GM12878 (cell line): ENCODE results near the gene PHF1. TPM values are rescaled to one million over a fixed set of nuclear protein-coding genes. Genes with fewer than 3 reads are reported as not detected.

ENCODE experiments used
- ATF7 ChIP-seq: fragments of 450-650 bp; IDR thresholded peaks from 2 replicates; pipeline ENCODE4 v1.6.1; 2016; ENCODE audit warnings: low read depth, mild to moderate bottlenecking
- BCL11A ChIP-seq: IDR thresholded peaks from 2 replicates; pipeline ENCODE4 v1.6.1; 2011; ENCODE audit warnings: low read depth, low read length
- CBX3 ChIP-seq: fragments of 200-600 bp; sonication (generic); IDR thresholded peaks from 2 replicates; pipeline ENCODE4 v1.6.1; 2016; ENCODE audit warnings: low read depth, borderline replicate concordance
- CHD4 ChIP-seq: fragments of 200-600 bp; sonication (generic); IDR thresholded peaks from 2 replicates; pipeline ENCODE4 v1.6.1; 2016; ENCODE audit warnings: mild to moderate bottlenecking
- EP300 ChIP-seq, 2 experiments: fragments of 150-350 bp in 1 of 2; IDR thresholded peaks; 2 replicates each; pipeline ENCODE4 v1.6.1; 2011 to 2012; ENCODE audit warnings: low read depth in 2 of 2, low read length in 2 of 2, borderline replicate concordance in 1 of 2, improper control_type of control experiment in 1 of 2, inconsistent platforms in 1 of 2; ENCODE audit not compliant: control insufficient read depth in 1 of 2
- GABPA ChIP-seq: IDR thresholded peaks from 2 replicates; pipeline ENCODE4 v1.6.1; 2014; ENCODE audit warnings: antibody characterized with exemption, low read depth, mild to moderate bottlenecking, inconsistent platforms
- HDAC6 ChIP-seq: fragments of 200-600 bp; sonication (generic); IDR thresholded peaks from one replicate; pipeline ENCODE4 v1.8.0; 2017; ENCODE audit warnings: antibody characterized with exemption; ENCODE audit not compliant: unreplicated experiment
- IKZF2 ChIP-seq, 2 experiments: fragments of 450-650 bp; IDR thresholded peaks; 2 replicates each; pipeline ENCODE4 v1.6.1; 2017; ENCODE audit warnings: mild to moderate bottlenecking in 2 of 2, moderate library complexity in 2 of 2
- IRF5 ChIP-seq: fragments of 450-650 bp; IDR thresholded peaks from 2 replicates; pipeline ENCODE4 v1.6.1; 2017; ENCODE audit warnings: borderline replicate concordance
- KDM1A ChIP-seq: fragments of 200-600 bp; sonication (generic); IDR thresholded peaks from 2 replicates; pipeline ENCODE4 v1.6.1; 2016; ENCODE audit warnings: borderline replicate concordance
- KLF5 ChIP-seq: fragments of 450-650 bp; IDR thresholded peaks from 2 replicates; pipeline ENCODE4 v1.6.1; 2014; ENCODE audit warnings: mild to moderate bottlenecking; ENCODE audit not compliant: partially characterized antibody
- LARP7 ChIP-seq: fragments of 450-650 bp; IDR thresholded peaks from 2 replicates; pipeline ENCODE4 v1.6.1; 2017; ENCODE audit warnings: mild to moderate bottlenecking
- MYB ChIP-seq: fragments of 150-350 bp; IDR thresholded peaks from 2 replicates; pipeline ENCODE4 v1.6.1; 2014; ENCODE audit warnings: mild to moderate bottlenecking, low read depth, low read length, borderline replicate concordance
- NFIC ChIP-seq: IDR thresholded peaks from 2 replicates; pipeline ENCODE4 v1.6.1; 2012; ENCODE audit warnings: low read depth, mild to moderate bottlenecking, inconsistent platforms, low read length, moderate library complexity
- NKRF ChIP-seq: fragments of 450-650 bp; conservative IDR thresholded peaks from 2 replicates; pipeline ENCODE4 v1.6.1; 2017; ENCODE audit warnings: mild to moderate bottlenecking, moderate library complexity
- NR2F1 ChIP-seq: fragments of 450-650 bp; conservative IDR thresholded peaks from 2 replicates; pipeline ENCODE4 v1.6.1; 2017; ENCODE audit warnings: mild to moderate bottlenecking
- PAX5 ChIP-seq: IDR thresholded peaks from 2 replicates; pipeline ENCODE4 v1.6.1; 2011; ENCODE audit warnings: low read depth, low read length, borderline replicate concordance
- PML ChIP-seq: IDR thresholded peaks from 2 replicates; pipeline ENCODE4 v1.6.1; 2012; ENCODE audit warnings: low read length, inconsistent platforms
- POU2F2 ChIP-seq: IDR thresholded peaks from 3 replicates; pipeline ENCODE4 v1.6.1; 2011; ENCODE audit warnings: low read depth, mild to moderate bottlenecking, low read length, borderline replicate concordance
- RAD51 ChIP-seq: fragments of 450-650 bp; IDR thresholded peaks from 2 replicates; pipeline ENCODE4 v1.6.1; 2016; ENCODE audit warnings: moderate library complexity, mild to moderate bottlenecking, inconsistent platforms
- RB1 ChIP-seq: fragments of 450-650 bp; formaldehyde crosslinking; IDR thresholded peaks from 2 replicates; pipeline ENCODE4 v1.6.1; 2017; ENCODE audit warnings: mild to moderate bottlenecking, borderline replicate concordance
- RBBP5 ChIP-seq: fragments of 200-600 bp; sonication (generic); conservative IDR thresholded peaks from 2 replicates; pipeline ENCODE4 v1.6.1; 2016
- SUPT20H ChIP-seq: IDR thresholded peaks from 2 replicates; pipeline ENCODE4 v1.6.1; 2011; ENCODE audit warnings: low read depth, mild to moderate bottlenecking, low read length, moderate library complexity, borderline replicate concordance; ENCODE audit not compliant: control insufficient read depth
- ZBTB11 ChIP-seq: fragments of 450-650 bp; formaldehyde crosslinking; IDR thresholded peaks from 2 replicates; pipeline ENCODE4 v1.5.0; 2022; ENCODE audit warnings: mild to moderate bottlenecking, missing genetic modification characterization
- ZNF384 ChIP-seq: IDR thresholded peaks from 2 replicates; pipeline ENCODE4 v1.6.1; 2012; ENCODE audit warnings: low read depth, mild to moderate bottlenecking, low read length, improper control_type of control experiment, borderline replicate concordance
- ZZZ3 ChIP-seq: IDR thresholded peaks from 2 replicates; pipeline ENCODE4 v1.6.1; 2011; ENCODE audit warnings: low read depth; ENCODE audit not compliant: control insufficient read depth, insufficient read length
- polyA plus RNA-seq, 11 experiments: library from polyadenylated mRNA; depleted of rRNA in 4 of 11; unstranded in 6 of 11; stranded (reverse) in 5 of 11; fragments of >200 nt; fragmentation: Nextera tagmentation in 4 of 11; fragmentation: Illumina TruSeq in 1 of 11; extraction: Ambion mirVana in 4 of 11; extraction: Trizol in 1 of 11; gene quantifications; 1 replicate in 1 of 11; 2 replicates in 10 of 11; pipeline versions ENCODE4 v1.2.1 to v1.2.3, GENCODE V29; 2011 to 2016; ENCODE audit warnings: inconsistent platforms in 2 of 11, missing spikeins in 2 of 11, low read depth in 1 of 11
- total RNA-seq, 4 experiments: library from RNA; depleted of rRNA in 3 of 4; stranded (reverse); fragments of >200 nt in 3 of 4; fragmentation: Illumina TruSeq in 1 of 4; extraction: Trizol in 1 of 4; gene quantifications; 2 replicates each; pipeline versions ENCODE4 v1.2.1 to v1.2.3, GENCODE V29; 2013 to 2021

PHF1 gene
- total and polyA plus RNA-seq, 10 of the 15 experiments (the other 5 are each of a cell fraction or from before 2014, with no cell fraction given), result 1.3 to 17.8 (median 6.2) TPM

GRCh38 chr6:33416386-33417127 is 5.7 kb downstream of the PHF1 start (continued):
- TF ChIP-seq RAD51, result no peak
- TF ChIP-seq EP300 (IDR thresholded peaks at IDR 0.05; ENCODE audit: borderline replicate concordance in 1 of 2, control insufficient read depth in 1 of 2, low read depth in 2 of 2, low read length in 2 of 2), result no peak
- no peak for TF ChIP-seq ZZZ3
- TF ChIP-seq ATF7, result 0 out of 2 replicates have a peak, but pooled peaks have one; percentile 32
- no peak for TF ChIP-seq KDM1A
- no peak for TF ChIP-seq RBBP5
- TF ChIP-seq HDAC6, result no peak
- no peak for TF ChIP-seq NFIC
- TF ChIP-seq PAX5, result peak; percentile 50; the same call in 1 of the 2 replicates
- TF ChIP-seq RB1, result no peak
- TF ChIP-seq ZNF384, result no peak
- TF ChIP-seq NR2F1, result no peak
- TF ChIP-seq IRF5, result no peak
- TF ChIP-seq MYB, result no peak
- TF ChIP-seq CHD4, result no peak
- no peak for TF ChIP-seq SUPT20H
- TF ChIP-seq GABPA, result no peak
- TF ChIP-seq BCL11A, result no peak
- 0 out of 2 replicates have a peak, but pooled peaks have one; percentile 20 for TF ChIP-seq NKRF
- TF ChIP-seq POU2F2, result peak; percentile 94
- no peak for TF ChIP-seq PML
- no peak for TF ChIP-seq ZBTB11 (CRISPR knock-in tag)
- TF ChIP-seq CBX3, result no peak
- TF ChIP-seq LARP7, result no peak
- peak; percentile 24 to 55; a peak in 3 of 4 replicates for TF ChIP-seq IKZF2 (IDR thresholded peaks at IDR 0.05)
- no peak for TF ChIP-seq KLF5
